GM10266 (cell line): ENCODE data around the gene GLIPR2.
A peak's percentile ranks its signal among the peaks of the same experiment; 100 is the strongest.

Experiments used
- DNase-seq: peaks from one replicate; pipeline ENCODE4 v3.0.0; 2012; ENCODE audit errors: extremely low spot score
- TF ChIP-seq, protein P1 (sequence below): IDR thresholded peaks from 2 replicates; pipeline ENCODE4 v1.5.1; 2012; ENCODE audit warnings: mild to moderate bottlenecking, low read depth; ENCODE audit not compliant: control insufficient read depth, insufficient read depth; ENCODE audit errors: missing control alignments

The GLIPR2 gene

DNA sequence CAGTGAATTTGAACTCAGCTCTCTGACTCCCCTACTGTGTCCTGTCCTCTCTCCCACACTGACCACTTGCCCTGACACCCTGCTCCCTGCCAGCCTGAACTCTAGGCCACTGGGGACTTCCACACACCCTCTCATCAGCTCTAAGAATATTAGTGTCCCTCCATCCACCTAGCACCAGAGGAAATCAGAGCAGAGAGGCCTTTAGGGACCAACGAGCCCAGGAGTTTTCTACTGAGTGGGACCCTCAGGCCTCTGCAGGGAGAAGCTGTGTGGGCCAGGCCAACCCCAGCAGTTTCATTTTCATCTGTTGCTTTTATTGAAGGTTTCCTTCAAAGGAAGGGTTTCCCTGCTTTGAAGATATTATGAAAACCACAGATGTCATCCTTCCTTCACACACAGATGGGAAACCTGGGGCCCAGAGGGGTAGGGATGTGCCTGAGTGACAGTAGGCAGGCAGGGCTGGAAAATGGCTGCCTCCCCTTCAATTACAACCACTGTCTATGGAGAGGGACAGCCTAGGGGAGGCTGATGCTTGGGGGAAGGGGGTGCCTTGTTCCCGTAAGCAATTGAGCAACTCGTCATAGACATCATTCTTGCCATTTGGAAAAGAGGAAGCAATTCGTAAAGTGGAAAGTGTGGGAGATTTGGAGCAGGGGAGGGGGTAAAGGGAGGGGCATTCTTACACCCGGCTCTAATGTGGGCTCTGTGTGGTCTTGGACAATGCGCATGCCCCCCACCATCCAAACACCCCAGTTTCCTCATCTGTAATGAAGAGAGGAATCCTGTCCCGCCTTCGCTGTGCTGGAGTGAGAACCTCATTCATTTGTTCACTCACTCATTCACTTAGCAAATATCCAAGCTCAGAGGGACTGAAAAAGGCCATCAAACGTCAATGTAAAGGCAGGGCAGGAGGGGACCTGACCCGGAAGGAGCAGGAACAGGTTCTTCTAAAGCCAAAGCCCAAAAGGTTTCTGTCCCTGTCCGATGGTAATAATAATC is 3.9 kb downstream of the GLIPR2 start:
- TF ChIP-seq, protein P1, sequence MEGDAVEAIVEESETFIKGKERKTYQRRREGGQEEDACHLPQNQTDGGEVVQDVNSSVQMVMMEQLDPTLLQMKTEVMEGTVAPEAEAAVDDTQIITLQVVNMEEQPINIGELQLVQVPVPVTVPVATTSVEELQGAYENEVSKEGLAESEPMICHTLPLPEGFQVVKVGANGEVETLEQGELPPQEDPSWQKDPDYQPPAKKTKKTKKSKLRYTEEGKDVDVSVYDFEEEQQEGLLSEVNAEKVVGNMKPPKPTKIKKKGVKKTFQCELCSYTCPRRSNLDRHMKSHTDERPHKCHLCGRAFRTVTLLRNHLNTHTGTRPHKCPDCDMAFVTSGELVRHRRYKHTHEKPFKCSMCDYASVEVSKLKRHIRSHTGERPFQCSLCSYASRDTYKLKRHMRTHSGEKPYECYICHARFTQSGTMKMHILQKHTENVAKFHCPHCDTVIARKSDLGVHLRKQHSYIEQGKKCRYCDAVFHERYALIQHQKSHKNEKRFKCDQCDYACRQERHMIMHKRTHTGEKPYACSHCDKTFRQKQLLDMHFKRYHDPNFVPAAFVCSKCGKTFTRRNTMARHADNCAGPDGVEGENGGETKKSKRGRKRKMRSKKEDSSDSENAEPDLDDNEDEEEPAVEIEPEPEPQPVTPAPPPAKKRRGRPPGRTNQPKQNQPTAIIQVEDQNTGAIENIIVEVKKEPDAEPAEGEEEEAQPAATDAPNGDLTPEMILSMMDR: no peak
- no peak for DNase-seq

DNA sequence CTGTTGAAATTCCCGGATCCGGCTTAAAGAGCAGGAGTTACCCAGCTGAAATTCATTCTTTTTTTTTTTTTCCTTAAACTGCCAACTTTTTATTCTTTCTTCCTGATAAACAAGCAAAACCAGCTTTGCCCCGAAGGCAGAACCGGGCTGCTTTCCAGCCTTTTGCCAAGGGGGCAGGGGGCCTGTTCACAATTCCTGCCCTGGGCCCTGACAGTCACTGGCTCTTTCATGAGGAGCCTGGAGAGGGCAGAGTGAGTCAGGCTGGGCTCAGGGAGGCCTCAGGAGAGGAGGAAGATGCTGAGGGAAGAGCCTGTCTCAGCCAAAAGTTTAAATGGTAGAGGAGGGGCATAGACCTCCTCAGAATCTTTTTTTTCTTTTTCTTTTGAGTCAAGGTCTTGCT is 4.8 kb downstream of the GLIPR2 start:
- TF ChIP-seq, protein P1: peak; percentile 7

DNA sequence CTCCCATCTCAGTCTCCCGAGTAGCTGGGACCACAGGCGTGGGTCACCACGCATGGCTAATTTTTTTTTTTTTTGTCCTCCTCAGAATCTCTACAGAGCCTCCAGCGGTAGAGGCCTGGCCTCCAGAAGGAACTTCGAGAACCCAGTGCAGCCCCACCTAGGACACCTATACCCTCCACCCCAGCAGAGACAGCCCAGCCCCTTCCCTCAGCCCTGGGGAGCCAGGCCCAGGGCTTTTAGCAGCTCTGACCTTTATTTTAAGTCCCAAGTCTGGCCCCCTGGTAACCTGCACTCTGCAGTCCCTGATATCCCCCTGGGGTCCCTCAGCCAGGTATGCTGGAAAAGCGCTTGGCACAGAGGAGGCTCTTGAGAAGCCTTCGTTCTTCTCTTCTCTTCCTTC is 5.2 kb downstream of the GLIPR2 start:
- DNase-seq: no peak
- TF ChIP-seq, protein P1: no peak

More for the DNA sequence above, 4.8 kb downstream of the GLIPR2 start:
- DNase-seq: no peak

DNA sequence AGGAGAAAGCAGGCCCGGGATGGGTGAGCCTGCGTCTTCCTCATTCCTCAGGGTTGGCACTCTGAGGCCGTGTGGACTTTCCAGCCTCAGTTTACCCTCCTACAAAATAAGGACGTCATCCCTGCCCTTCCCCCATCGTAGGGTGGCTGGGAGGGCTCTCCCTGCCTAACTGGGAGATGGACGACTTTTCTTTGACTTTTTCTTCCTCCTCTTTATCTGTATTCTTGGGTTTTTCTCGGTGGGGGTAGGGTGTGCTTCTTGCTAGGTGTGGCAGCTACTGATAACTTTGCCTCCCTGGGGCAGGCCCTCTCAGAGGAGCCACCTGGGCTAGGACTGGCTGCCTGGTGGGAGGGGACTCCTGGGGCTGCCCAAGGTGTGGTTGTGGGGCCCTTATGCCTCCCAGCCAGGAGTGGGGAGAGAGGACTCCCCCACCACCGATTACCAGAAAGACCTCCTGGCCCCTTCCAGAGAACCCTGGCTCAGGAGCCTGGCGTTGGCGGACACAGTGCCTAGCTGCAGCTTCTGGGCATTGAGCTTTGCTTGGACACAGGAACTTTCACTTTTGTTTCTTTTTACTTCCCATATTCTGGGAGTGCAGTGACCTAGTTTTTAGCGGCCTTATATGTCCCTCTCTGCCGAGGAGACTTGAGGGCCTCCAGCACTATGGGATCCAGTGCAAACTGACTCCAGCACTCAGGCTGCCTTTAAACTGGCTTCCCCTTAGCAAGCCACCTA is 6.1 kb downstream of the GLIPR2 start:
- no peak for DNase-seq
- TF ChIP-seq, protein P1: no peak

DNA sequence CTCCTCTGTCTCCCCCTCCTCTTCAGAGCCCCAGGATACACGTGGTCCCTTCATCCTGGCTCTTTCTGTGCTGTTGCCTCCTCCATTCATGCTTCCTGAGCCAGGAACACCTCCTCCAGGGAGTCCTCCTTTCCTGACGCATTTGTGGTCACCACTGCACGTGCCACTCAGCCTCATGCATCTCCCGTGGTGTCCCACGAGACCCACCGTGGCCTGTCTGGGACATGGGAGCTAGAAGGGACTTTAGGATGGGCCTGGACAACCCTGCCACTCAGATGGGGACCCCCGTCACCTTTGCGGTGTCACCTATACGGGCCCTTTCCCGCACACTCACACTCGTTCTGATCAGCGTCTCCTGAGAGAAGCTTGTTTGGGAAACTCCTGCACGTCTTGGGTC is 6.7 kb downstream of the GLIPR2 start:
- no peak for DNase-seq
- TF ChIP-seq, protein P1: no peak

DNA sequence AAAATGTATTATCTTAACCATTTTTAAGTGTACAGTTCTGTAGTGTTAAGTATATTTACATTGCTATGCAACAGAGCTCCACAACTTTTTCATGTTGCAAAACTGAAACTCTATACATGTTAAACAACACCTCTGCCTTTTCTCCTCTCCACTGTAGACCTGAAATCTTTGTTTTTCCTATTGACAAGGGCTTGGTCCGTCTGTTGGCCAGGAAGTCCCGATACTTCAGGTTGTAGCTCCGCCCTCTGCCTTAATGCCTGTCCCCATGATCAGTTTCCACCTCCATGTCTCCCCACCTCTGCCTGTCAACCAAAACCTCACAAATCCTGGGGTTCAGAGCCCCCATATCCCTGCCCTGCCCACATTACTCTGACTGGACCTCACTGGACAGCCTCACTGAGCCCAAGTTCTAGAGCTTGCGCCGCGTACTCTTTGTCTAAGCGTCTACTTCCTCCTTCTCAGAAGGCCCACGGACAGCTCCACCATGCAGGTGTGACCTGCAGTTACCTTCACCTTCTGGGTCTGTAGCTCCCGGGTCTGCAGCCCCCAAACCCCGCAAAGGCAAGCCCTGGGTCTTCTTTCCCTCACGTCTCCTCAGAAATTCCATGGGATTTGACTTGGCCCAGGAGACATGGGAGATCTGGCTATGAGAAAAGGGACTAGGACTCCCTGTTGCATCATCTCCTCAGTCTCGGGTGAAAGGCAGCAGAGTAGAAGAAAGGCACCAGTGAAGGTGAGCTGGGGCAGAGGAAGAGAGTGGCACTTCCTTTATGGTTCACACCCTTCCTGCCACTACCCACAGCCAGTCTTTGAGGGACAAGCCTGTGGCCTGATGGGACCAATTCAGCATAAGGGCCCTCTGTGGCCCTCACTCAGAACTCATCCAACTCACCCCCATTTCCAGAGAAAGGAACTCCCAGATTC is 8.0 kb downstream of the GLIPR2 start:
- no peak for DNase-seq
- TF ChIP-seq, protein P1: no peak
